ENCODE measurements around the gene GSS.

DNA sequence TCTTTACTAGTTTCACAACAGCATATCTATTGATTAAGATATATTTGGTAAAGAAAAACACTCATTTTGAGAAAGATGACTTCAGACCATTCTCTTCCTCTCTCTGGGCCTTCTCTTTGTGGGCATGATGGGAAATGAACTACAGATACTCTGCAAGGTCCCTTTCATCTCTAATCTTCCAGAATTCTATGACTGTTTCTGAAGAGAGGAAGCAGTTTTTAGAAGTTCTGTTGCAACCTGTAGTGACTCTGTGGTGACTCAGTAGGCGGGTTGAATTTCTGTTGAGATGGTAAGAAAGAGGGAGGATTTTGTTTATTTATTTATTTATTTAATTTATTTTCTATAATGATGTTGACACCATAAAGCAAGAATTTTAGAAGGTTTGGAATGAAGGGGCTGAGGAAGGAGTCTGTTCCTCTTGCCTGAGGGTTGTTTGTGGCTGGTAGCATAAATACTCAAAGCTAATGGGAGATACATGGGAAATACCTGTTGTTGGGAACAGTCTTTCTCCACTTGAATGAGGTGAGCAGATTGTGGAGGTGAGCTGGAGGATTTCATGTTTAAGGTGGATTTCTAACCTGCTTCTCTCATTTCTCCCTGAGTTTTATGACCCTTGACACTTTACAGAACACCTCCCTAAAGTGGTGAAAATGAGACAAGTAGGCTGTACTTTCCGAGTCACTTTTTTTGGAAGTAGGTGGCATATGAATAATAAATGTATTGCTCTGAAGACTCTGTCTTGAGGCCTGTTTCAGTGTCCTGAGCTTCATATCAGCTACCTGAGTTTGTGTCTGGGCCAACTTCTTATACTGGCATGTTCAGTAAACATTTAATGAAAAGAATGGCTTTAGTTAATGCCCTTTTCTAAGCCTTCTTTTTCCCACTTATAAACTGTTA, 64.2 kb downstream of the GSS start:
- TF ChIP-seq, protein P1, sequence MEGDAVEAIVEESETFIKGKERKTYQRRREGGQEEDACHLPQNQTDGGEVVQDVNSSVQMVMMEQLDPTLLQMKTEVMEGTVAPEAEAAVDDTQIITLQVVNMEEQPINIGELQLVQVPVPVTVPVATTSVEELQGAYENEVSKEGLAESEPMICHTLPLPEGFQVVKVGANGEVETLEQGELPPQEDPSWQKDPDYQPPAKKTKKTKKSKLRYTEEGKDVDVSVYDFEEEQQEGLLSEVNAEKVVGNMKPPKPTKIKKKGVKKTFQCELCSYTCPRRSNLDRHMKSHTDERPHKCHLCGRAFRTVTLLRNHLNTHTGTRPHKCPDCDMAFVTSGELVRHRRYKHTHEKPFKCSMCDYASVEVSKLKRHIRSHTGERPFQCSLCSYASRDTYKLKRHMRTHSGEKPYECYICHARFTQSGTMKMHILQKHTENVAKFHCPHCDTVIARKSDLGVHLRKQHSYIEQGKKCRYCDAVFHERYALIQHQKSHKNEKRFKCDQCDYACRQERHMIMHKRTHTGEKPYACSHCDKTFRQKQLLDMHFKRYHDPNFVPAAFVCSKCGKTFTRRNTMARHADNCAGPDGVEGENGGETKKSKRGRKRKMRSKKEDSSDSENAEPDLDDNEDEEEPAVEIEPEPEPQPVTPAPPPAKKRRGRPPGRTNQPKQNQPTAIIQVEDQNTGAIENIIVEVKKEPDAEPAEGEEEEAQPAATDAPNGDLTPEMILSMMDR (IDR thresholded peaks at IDR 0.05; ENCODE audit: low read length): no peak
- no peak for TF ChIP-seq EZH2 (IDR thresholded peaks at IDR 0.05; ENCODE audit: borderline replicate concordance, low read length)

Data from OCI-LY1 (cell line).